Hypothalamus (tissue), 51 donors: ENCODE results near the gene SDS.

Source experiments
- DNase-seq, 51 donors: peaks; one replicate each; lab custom pipeline; 2025; lab: John Stamatoyannopoulos, UW

SDS gene

GRCh38 chr12:113425960-113426453 is 22.3 kb upstream of the SDS start:
- DNase-seq = no peak

- peak in 38 of 51 donors; percentile 6 to 74 (median 32) for DNase-seq
These were observed 21.5 kb upstream of the SDS start for GRCh38 chr12:113424915-113425823.

- no peak for DNase-seq
These were observed 20.8 kb upstream of the SDS start for GRCh38 chr12:113424456-113424855.

GRCh38 chr12:113422886-113423669 is 19.4 kb upstream of the SDS start:
- no peak for DNase-seq

- peak in 43 of 51 donors; percentile 10 to 79 (median 53) for DNase-seq
These were observed 18.6 kb upstream of the SDS start, which contains the start of gene SDSL for GRCh38 chr12:113422030-113422885. TSS of gene SDSL (plus strand) at chr12:113422380. CDS start at chr12:113427983, 5,603 bp downstream.

- DNase-seq = no peak
These were observed 17.4 kb upstream of the SDS start for GRCh38 chr12:113420996-113421595.

GRCh38 chr12:113418213-113418879 is 14.7 kb upstream of the SDS start:
- DNase-seq = no peak

- DNase-seq = no peak
These were observed 12.5 kb upstream of the SDS start for GRCh38 chr12:113416091-113416754.

GRCh38 chr12:113414519-113415038 is 10.9 kb upstream of the SDS start:
- DNase-seq = no peak

GRCh38 chr12:113413488-113413939 is 9.8 kb upstream of the SDS start:
- DNase-seq = no peak

- peak in 10 of 51 donors; percentile 9 to 55 (median 26) for DNase-seq
These were observed 5.9 kb upstream of the SDS start for GRCh38 chr12:113409462-113410124.

- no peak for DNase-seq
These were observed 5.1 kb upstream of the SDS start for GRCh38 chr12:113408756-113409298.

- peak in 2 of 51 donors; percentile 7 to 21 for DNase-seq
These were observed 4.4 kb upstream of the SDS start for GRCh38 chr12:113407931-113408600.

- DNase-seq = no peak
These were observed 2.0 kb upstream of the SDS start for GRCh38 chr12:113405694-113406093.

- peak in 1 of 51 donors; percentile 8 for DNase-seq
These were observed 964 bp downstream of the SDS start for GRCh38 chr12:113402586-113403260.
